OCI-LY3 (cell line): ENCODE measurements around the gene PCGF1.

ENCODE experiments used
- H2AFZ ChIP-seq: fragments of 200-600, 300-600 bp; shearing (Covaris generic); 2 replicates; pipeline ENCODE4 v1.6.0; 2014; ENCODE audit warnings: antibody characterized with exemption, low read depth, low read length
- H3K27ac ChIP-seq: fragments of 200-600, 300-600 bp; sonication (generic); 2 replicates; pipeline ENCODE4 v1.5.1; 2014; ENCODE audit warnings: mild to moderate bottlenecking, low read length, moderate library complexity, mixed read lengths
- H3K27me3 ChIP-seq: fragments of 200-600, 300-600 bp; sonication (generic); 2 replicates; pipeline ENCODE4 v1.6.1; 2014; ENCODE audit warnings: low read depth, low read length, mixed read lengths
- H3K36me3 ChIP-seq: fragments of 200-600, 300-600 bp; sonication (generic); replicated peaks from 2 replicates; pipeline ENCODE3; 2014; ENCODE audit warnings: low read depth, low read length, mixed read lengths
- H3K4me1 ChIP-seq: fragments of 300-600, 200-600 bp; sonication (generic); 2 replicates; pipeline ENCODE4 v1.6.1; 2014; ENCODE audit warnings: low read length, mixed read lengths
- H3K4me2 ChIP-seq: fragments of 200-600, 300-600 bp; sonication (generic); 2 replicates; pipeline ENCODE4 v1.6.1; 2014; ENCODE audit warnings: low read length, mixed read lengths
- H3K4me3 ChIP-seq: fragments of 300-600, 200-600 bp; sonication (generic); 2 replicates; pipeline ENCODE4 v1.5.1; 2014; ENCODE audit warnings: antibody characterized with exemption, mild to moderate bottlenecking, low read length, moderate library complexity
- H3K79me2 ChIP-seq: fragments of 300-600, 200-600 bp; shearing (Covaris generic); 2 replicates; pipeline ENCODE4 v1.6.1; 2014; ENCODE audit warnings: mild to moderate bottlenecking, low read length, mixed read lengths
- H3K9ac ChIP-seq: fragments of 300-600, 200-600 bp; shearing (Covaris generic); 2 replicates; pipeline ENCODE4 v1.6.0; 2014; ENCODE audit warnings: mild to moderate bottlenecking, low read length, moderate library complexity
- H3K9me3 ChIP-seq: fragments of 200-600, 300-600 bp; shearing (Covaris generic); 2 replicates; pipeline ENCODE4 v1.6.1; 2014; ENCODE audit warnings: low read length, mixed read lengths; ENCODE audit not compliant: insufficient read depth
- H4K20me1 ChIP-seq: fragments of 200-600, 300-600 bp; sonication (generic); 2 replicates; pipeline ENCODE4 v1.6.1; 2016; ENCODE audit warnings: low read length, mixed read lengths; ENCODE audit not compliant: insufficient read depth
- EZH2phosphoT487 ChIP-seq: fragments of 200-600 bp; shearing (Covaris generic); IDR thresholded peaks from 2 replicates; pipeline ENCODE4 v1.6.1; 2018; ENCODE audit warnings: antibody characterized with exemption, mixed run types, low read depth
- TF ChIP-seq, protein P1 (sequence below): fragments of 200-600, 300-600 bp; sonication (generic); IDR thresholded peaks from 2 replicates; pipeline ENCODE4 v1.5.1; 2014; ENCODE audit warnings: antibody characterized with exemption, low read length, low read depth

Gene PCGF1

DNA sequence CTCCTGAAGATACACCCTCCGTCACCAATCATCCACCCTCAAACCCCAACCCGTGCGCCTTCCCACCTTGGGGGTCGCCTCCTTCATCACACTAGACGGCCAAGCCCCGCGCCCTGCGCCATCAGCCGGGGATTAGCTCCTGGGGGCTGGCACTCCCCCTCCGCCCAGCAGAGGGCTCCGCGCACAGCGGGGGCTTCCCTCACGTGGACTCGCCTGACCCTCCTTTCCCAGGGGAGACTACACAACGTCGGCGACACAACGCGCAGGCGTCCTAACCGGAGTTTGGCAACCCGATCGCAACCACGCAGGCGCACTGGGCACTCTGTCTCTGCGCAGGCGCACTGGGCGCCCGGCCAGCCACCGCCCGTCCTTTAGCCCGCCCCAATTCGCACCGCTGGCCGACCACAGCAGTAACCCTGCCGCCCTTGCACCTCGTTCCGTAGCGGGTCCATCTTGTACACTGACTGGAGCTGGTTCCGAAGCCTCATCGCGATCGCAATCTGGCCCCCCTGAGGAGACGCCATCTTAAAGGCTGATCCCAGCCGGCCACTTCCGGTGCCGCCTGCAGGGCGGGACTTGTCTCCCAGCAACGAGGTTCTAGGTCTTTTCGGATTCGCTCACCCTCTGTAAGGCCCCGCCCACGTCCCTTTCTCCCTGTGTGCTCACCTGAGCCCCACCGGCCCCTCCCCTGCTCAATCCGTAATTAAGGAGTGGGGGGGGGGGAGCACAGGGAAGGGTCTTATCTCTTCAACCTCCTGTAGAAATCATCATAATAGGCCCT lies at the start of gene PCGF1:
Gene PCGF1 (minus strand): TSS at position 551 of the 781 bp plus-strand sequence. CDS start 27 bp downstream, at position 524.
- Histone ChIP-seq H2AFZ (peak within 1 kb of the TSS; percentile 88; the same call in 1 of the 2 replicates), H3K36me3 (peaks cover 13% of the 10 kb centered on the region), H3K27me3 (no peaks in the 10 kb centered on the region), H3K27ac (peak within 1 kb of the TSS; percentile 93), H4K20me1 (no peaks in the 10 kb centered on the region), H3K4me3 (peak within 1 kb of the TSS; percentile 82), H3K79me2 (peaks cover 11% of the 10 kb centered on the region), H3K9me3 (no peaks in the 10 kb centered on the region), H3K4me2 (peak within 1 kb of the TSS; percentile 88), H3K4me1 (peaks cover 32% of the 10 kb centered on the region), H3K9ac (peak within 1 kb of the TSS; percentile 91)
- TF ChIP-seq, protein P1, sequence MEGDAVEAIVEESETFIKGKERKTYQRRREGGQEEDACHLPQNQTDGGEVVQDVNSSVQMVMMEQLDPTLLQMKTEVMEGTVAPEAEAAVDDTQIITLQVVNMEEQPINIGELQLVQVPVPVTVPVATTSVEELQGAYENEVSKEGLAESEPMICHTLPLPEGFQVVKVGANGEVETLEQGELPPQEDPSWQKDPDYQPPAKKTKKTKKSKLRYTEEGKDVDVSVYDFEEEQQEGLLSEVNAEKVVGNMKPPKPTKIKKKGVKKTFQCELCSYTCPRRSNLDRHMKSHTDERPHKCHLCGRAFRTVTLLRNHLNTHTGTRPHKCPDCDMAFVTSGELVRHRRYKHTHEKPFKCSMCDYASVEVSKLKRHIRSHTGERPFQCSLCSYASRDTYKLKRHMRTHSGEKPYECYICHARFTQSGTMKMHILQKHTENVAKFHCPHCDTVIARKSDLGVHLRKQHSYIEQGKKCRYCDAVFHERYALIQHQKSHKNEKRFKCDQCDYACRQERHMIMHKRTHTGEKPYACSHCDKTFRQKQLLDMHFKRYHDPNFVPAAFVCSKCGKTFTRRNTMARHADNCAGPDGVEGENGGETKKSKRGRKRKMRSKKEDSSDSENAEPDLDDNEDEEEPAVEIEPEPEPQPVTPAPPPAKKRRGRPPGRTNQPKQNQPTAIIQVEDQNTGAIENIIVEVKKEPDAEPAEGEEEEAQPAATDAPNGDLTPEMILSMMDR, result peak; percentile 59
- TF ChIP-seq EZH2phosphoT487, result no peak

DNA sequence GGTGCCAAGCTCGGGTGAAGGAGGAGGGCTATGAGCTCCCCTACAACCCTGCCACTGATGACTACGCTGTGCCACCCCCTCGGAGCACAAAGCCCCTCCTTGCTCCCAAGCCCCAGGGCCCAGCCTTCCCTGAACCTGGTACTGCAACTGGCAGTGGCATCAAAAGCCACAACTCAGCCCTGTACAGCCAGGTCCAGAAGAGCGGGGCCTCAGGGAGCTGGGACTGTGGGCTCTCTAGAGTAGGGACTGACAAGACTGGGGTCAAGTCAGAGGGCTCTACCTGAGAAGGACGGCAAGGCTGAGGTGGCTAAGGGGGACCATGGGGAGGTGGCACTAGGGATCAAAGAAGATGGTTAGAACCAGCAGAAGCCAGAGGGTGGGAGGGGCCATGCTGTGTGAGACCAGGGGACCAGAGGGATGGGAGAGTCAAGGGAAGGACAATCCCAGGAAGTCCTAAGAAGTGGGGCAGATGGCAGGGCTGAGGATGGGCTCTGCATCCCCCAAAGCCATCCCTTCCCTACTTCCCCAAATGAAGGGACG lies 49.4 kb upstream of the PCGF1 start:
- H3K9me3 ChIP-seq, result no peaks in the 10 kb centered on the region
- H2AFZ ChIP-seq, result no peak overlapping the region
- peaks cover 11% of the 10 kb centered on the region for H3K4me1 ChIP-seq
- no peak overlapping the region for H3K9ac ChIP-seq
- no peak overlapping the region for H3K4me2 ChIP-seq
- H3K27me3 ChIP-seq, result peaks cover 12% of the 10 kb centered on the region; the same call in 1 of the 2 replicates
- H3K36me3 ChIP-seq, result no peaks in the 10 kb centered on the region
- TF ChIP-seq EZH2phosphoT487, result no peak
- TF ChIP-seq, protein P1, result no peak
- H3K4me3 ChIP-seq, result no peak overlapping the region
- H3K79me2 ChIP-seq, result peaks cover 3% of the 10 kb centered on the region; the same call in 1 of the 2 replicates
- H3K27ac ChIP-seq, result no peak overlapping the region
- H4K20me1 ChIP-seq, result no peaks in the 10 kb centered on the region

DNA sequence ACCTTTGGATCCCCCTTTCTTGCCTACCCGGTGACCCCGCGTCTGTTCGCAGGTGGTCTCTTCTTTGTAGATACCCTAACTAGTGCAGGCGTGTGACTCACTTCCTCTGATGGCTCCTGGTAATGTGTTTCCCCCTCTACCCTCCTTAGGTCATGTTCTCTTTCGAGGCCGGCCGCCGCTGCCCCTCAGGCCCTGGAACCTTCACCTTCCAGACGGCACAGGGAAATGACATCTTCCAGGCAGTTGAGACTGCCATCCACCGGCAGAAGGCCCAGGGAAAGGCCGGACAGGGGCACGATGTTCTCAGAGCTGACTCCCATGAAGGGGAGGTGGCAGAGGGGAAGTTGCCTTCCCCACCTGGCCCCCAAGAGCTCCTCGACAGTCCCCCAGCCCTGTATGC lies 48.7 kb upstream of the PCGF1 start:
- no peaks in the 10 kb centered on the region for H4K20me1 ChIP-seq
- no peaks in the 10 kb centered on the region for H3K9me3 ChIP-seq
- peaks cover 3% of the 10 kb centered on the region; the same call in 1 of the 2 replicates for H3K79me2 ChIP-seq
- H3K27me3 ChIP-seq, result peaks cover 8% of the 10 kb centered on the region; the same call in 1 of the 2 replicates
- no peak overlapping the region for H3K4me3 ChIP-seq
- no peaks in the 10 kb centered on the region for H3K36me3 ChIP-seq
- H3K27ac ChIP-seq, result no peak overlapping the region
- H2AFZ ChIP-seq, result no peak overlapping the region
- no peak overlapping the region for H3K4me2 ChIP-seq
- TF ChIP-seq EZH2phosphoT487, result no peak
- TF ChIP-seq, protein P1, result no peak
- H3K9ac ChIP-seq, result no peak overlapping the region
- peaks cover 11% of the 10 kb centered on the region for H3K4me1 ChIP-seq

DNA sequence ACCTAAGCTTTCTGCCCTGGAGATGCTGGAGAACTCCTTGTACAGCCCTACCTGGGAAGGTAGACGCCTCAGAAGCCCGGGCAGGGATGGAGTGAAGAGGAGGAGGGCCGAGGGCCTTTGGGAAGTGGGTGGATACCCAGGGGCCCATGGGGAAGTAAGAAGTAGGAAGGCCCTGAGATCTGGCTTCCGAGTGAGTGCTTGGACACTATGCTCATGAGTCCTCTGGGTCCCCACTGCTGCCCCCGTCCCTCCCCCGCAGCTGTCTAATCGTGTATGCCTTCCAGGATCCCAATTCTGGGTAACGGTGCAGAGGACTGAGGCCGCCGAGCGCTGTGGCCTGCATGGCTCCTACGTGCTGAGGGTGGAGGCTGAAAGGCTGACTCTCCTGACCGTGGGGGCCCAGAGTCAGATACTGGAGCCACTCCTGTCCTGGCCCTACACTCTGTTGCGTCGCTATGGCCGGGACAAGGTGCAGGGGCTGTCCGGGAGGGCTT lies 48.2 kb upstream of the PCGF1 start:
- Histone ChIP-seq H3K27ac (no peak overlapping the region), H4K20me1 (no peaks in the 10 kb centered on the region), H2AFZ (no peak overlapping the region), H3K4me1 (peaks cover 11% of the 10 kb centered on the region), H3K9ac (peak overlapping the region; percentile 91), H3K9me3 (no peaks in the 10 kb centered on the region), H3K27me3 (0 out of 2 replicates have a peak, but pooled peaks cover 6% of the 10 kb centered on the region), H3K4me2 (peak overlapping the region; percentile 93), H3K36me3 (no peaks in the 10 kb centered on the region), H3K4me3 (peak overlapping the region; percentile 90), H3K79me2 (peaks cover 3% of the 10 kb centered on the region; the same call in 1 of the 2 replicates)
- no peak for TF ChIP-seq EZH2phosphoT487
- TF ChIP-seq, protein P1, result no peak
